Measurements from ENCODE around the gene DLD.

DLD gene

GRCh38 chr7:107914831-107915230 lies 23.8 kb downstream of the DLD start:
- H3K27ac ChIP-seq (ENCODE audit: poor library complexity, severe bottlenecking): no peak overlapping the region

GRCh38 chr7:107915541-107915940 lies 24.6 kb downstream of the DLD start:
- DNase-seq (ENCODE audit: low spot score) (no peak), ATAC-seq (ENCODE audit: low read depth) (no peak)
- Histone ChIP-seq H3K9me3 (ENCODE audit: severe bottlenecking) (no peaks in the 10 kb centered on the region), H3K4me1 (ENCODE audit: insufficient read depth, poor library complexity, severe bottlenecking) (peaks cover 9% of the 10 kb centered on the region), H3K27me3 (ENCODE audit: insufficient read depth, poor library complexity, severe bottlenecking) (no peaks in the 10 kb centered on the region), H3K36me3 (ENCODE audit: low read depth) (peaks cover 95% of the 10 kb centered on the region), H3K4me3 (ENCODE audit: severe bottlenecking) (no peak overlapping the region), H3K27ac (ENCODE audit: poor library complexity, severe bottlenecking) (no peak overlapping the region)
- TF ChIP-seq CTCF (IDR thresholded peaks at IDR 0.05; ENCODE audit: poor library complexity, severe bottlenecking): no peak

More at GRCh38 chr7:107914831-107915230, 23.8 kb downstream of the DLD start:
- Histone ChIP-seq H3K27me3 (ENCODE audit: insufficient read depth, poor library complexity, severe bottlenecking) (no peaks in the 10 kb centered on the region), H3K9me3 (ENCODE audit: severe bottlenecking) (no peaks in the 10 kb centered on the region), H3K4me3 (ENCODE audit: severe bottlenecking) (no peak overlapping the region), H3K4me1 (ENCODE audit: insufficient read depth, poor library complexity, severe bottlenecking) (peaks cover 9% of the 10 kb centered on the region), H3K36me3 (ENCODE audit: low read depth) (peaks cover 95% of the 10 kb centered on the region)
- ATAC-seq (ENCODE audit: low read depth): no peak
- DNase-seq (ENCODE audit: low spot score): no peak
- no peak for TF ChIP-seq CTCF (IDR thresholded peaks at IDR 0.05; ENCODE audit: poor library complexity, severe bottlenecking)

GRCh38 chr7:107917763-107918651 lies 27.0 kb downstream of the DLD start:
- ATAC-seq (ENCODE audit: low read depth): no peak
- Histone ChIP-seq H3K9me3 (ENCODE audit: severe bottlenecking) (no peaks in the 10 kb centered on the region), H3K27ac (ENCODE audit: poor library complexity, severe bottlenecking) (no peak overlapping the region), H3K27me3 (ENCODE audit: insufficient read depth, poor library complexity, severe bottlenecking) (no peaks in the 10 kb centered on the region), H3K4me1 (ENCODE audit: insufficient read depth, poor library complexity, severe bottlenecking) (peaks cover 9% of the 10 kb centered on the region), H3K36me3 (ENCODE audit: low read depth) (peaks cover 94% of the 10 kb centered on the region), H3K4me3 (ENCODE audit: severe bottlenecking) (no peak overlapping the region)
- no peak for TF ChIP-seq CTCF (IDR thresholded peaks at IDR 0.05; ENCODE audit: poor library complexity, severe bottlenecking)
- no peak for DNase-seq (ENCODE audit: low spot score)

GRCh38 chr7:107918948-107919347 lies 28.0 kb downstream of the DLD start:
- ATAC-seq (ENCODE audit: low read depth) (no peak), DNase-seq (ENCODE audit: low spot score) (no peak)
- Histone ChIP-seq H3K36me3 (ENCODE audit: low read depth) (peaks cover 96% of the 10 kb centered on the region), H3K27me3 (ENCODE audit: insufficient read depth, poor library complexity, severe bottlenecking) (no peaks in the 10 kb centered on the region), H3K9me3 (ENCODE audit: severe bottlenecking) (no peaks in the 10 kb centered on the region), H3K27ac (ENCODE audit: poor library complexity, severe bottlenecking) (no peak overlapping the region), H3K4me1 (ENCODE audit: insufficient read depth, poor library complexity, severe bottlenecking) (peaks cover 2% of the 10 kb centered on the region), H3K4me3 (ENCODE audit: severe bottlenecking) (no peak overlapping the region)
- TF ChIP-seq CTCF (IDR thresholded peaks at IDR 0.05; ENCODE audit: poor library complexity, severe bottlenecking): no peak
